Erythroblast (primary cell): ENCODE measurements around the gene MRPS17.

ENCODE experiments used
- DNase-seq, 2 experiments: peaks; one replicate each; lab custom pipeline; 2025; lab: John Stamatoyannopoulos, UW
- GATA1 ChIP-seq: IDR thresholded peaks from 2 replicates; pipeline ENCODE4 v1.6.1; 2011; ENCODE audit warnings: low read depth, mild to moderate bottlenecking, control low read depth, low read length, moderate library complexity
- POLR2A ChIP-seq: IDR thresholded peaks from 2 replicates; pipeline ENCODE4 v1.6.1; 2011; ENCODE audit warnings: mild to moderate bottlenecking, low read length

The MRPS17 gene

DNA sequence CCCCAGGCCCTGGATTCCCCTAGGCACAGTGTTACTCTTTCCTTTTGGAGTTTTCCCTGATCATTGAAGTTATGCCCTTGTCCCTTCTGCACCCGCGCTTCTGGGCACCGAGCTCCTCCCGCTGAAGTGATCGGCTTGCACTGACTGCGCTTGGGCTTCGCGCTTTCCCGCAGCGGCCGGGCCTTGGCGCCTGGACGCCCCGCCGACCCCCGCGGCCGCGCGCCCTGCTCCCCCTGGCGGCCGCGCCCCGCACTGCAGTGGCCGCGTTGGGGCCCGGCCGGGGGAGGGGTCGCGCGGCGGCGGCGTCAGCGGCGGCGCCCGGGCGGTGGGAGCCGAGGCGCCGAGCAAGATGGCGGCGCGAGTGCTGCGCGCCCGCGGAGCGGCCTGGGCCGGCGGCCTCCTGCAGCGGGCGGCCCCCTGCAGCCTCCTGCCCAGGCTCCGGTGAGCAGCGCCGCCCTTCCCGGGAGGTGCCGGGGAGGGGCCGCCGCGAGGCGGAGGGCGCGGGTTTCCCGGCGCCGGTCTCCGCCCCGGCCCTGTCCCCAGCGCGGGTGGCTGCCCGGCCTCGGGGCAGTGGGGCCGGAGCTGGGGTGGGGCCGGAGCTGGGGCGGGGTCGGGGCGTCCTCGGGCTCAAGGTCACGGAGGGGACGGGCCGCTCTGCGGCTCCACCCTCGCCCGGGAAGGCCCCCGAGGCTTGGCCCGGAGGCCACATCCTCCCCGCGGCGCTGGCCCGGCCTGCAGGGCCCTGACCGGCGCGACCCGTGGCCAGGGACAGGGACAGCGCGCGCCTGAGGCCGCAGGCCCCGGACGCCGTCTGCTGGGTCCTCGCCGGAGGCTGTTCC lies 12.8 kb downstream of the MRPS17 start, which contains the start of gene NIPSNAP2:
Gene NIPSNAP2, plus strand, starts transcription at position 325 of the 839 bp plus-strand sequence. Its CDS starts 25 bp downstream, at position 350.
- no peak for TF ChIP-seq GATA1
- TF ChIP-seq POLR2A = peak; percentile 56
- DNase-seq = peak; percentile 83 to 86

- TF ChIP-seq POLR2A = no peak
- no peak for TF ChIP-seq GATA1
- DNase-seq = no peak
Observed at GRCh38 chr7:55965100-55965470, 13.4 kb downstream of the MRPS17 start.

DNA sequence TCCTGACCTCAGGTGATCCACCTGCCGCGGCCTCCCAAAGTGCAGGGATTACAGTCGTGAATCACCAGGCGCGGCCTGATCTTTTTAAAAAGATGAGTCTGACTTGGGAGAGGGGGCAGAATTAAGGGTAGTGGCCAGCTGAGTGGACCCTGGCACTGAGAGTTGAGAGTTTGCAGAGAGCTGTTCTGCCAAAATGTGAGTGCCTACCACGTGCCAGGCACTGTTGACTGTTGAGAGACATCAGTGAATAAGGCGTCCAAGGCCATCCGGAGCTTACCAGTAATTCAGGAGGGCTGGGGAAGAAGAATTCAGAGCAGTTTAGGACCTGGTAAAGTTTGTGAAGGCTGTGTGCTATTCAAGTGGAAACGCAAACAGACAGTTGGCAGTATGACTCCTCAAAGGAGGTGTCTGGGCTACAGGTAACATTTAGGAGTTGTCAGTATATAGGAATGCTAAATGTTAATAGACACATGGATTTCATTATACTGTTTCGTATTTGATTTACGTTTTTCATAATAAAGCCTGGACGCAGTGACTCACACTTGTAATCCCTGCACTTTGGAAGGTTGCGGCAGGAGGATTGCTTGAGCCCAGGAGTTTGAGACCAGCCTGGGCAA lies 14.2 kb downstream of the MRPS17 start:
- DNase-seq = no peak
- TF ChIP-seq POLR2A = no peak
- no peak for TF ChIP-seq GATA1

GRCh38 chr7:55966851-55967250 lies 15.2 kb downstream of the MRPS17 start:
- TF ChIP-seq GATA1 (no peak), POLR2A (no peak)
- no peak for DNase-seq

- TF ChIP-seq POLR2A (no peak), GATA1 (no peak)
Observed at GRCh38 chr7:55969391-55969790, 17.7 kb downstream of the MRPS17 start.

DNA sequence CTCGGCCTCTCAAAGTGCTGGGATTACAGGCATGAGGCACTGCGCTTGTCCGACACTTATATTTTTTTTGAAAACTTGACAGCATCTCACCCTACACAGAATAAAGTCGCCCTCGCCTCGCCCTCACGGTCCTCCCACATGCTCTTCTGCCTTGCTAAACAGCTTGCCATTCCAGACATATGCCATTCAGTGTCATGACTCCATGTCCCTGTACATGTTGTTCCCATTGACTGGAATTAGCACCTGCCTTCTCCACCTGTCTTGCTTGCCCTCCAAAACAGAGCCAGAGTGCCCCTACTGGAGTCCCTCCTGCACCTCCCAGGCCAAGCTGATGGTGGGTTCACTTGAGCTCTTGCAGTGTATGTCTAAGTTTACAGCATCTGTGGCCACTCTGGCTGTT lies 18.9 kb downstream of the MRPS17 start:
- TF ChIP-seq POLR2A = no peak
- TF ChIP-seq GATA1 = no peak
- DNase-seq = no peak

More at GRCh38 chr7:55969391-55969790, 17.7 kb downstream of the MRPS17 start:
- no peak for DNase-seq

DNA sequence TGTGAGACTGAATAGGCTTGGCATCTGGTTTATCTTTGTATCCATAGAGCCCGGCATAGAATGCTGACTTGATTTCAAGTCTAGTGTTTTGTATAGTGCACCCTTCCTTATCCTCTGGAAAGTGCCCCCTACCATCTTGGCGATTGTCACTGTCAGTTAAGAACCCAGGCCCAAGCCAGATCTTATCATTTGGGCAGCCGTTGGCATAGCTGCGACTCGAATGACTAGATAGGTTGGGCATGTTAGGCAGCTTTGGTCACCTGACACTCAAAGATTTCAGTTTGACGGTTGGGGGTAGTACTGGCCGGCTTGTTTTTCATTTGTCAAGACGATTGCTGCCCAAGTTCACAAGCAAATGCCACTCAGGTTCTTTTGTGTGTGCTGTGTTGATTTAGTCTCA lies 19.3 kb downstream of the MRPS17 start:
- peak; percentile 50 to 85 for DNase-seq
- TF ChIP-seq POLR2A = peak; percentile 70
- no peak for TF ChIP-seq GATA1

DNA sequence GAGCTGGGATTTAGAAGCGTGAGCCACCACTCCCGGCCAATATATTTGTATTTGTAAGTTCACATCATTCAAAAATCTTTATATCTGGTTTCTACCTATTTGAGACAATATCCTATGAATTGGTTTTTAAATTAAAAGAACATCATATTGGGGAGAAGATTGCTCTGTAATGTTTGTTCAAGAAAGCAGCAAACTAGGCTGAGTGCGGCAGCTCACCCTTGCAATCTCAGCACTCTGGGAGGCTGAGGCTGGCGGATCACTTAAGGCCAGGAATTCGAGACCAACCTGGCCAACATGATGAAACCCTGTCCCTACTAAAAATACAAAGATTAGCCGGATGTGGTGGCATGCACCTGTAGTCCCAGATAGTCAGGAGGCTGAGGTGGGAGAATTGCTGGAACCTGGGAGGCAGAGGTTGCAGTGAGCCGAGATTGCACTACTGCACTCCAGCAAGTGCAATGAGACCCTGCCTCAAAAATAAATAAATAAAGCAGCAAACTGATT lies 22.1 kb downstream of the MRPS17 start:
- DNase-seq = no peak
- TF ChIP-seq POLR2A (no peak), GATA1 (no peak)

DNA sequence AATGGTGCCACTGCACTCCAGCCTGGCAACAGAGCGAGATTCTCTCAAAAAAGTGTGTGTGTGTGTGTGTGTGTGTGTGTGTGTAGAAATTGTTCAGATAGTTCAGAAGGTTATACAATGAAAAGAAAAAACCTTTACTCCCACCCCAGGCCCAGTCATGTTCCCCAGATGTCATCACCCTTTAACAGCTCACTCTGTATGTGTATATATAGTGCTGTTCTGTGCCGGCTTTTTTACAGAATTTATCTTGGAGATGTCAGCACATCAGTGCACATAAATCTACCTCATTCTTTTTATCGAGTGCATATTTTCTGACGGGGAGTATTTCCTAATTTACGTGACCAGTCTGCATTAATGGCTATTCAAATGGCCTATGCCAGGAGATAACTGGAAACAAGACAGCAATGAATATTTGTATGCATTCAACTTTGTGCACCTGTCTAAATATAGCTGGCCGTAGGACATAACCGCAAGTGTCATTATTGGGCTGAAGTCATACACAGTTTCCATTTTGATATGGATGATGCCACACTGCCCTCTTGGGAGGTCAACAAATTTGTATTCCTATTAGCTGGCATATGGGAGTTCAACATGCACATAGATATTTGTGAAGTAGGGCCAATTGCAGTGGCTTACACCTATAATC lies 24.4 kb downstream of the MRPS17 start:
- TF ChIP-seq POLR2A (no peak), GATA1 (no peak)
- no peak for DNase-seq

GRCh38 chr7:55977831-55978230 lies 26.2 kb downstream of the MRPS17 start:
- DNase-seq = no peak
- TF ChIP-seq POLR2A (no peak), GATA1 (no peak)

- no peak for TF ChIP-seq GATA1
- no peak for TF ChIP-seq POLR2A
- no peak for DNase-seq
Observed at GRCh38 chr7:55980266-55980665, 28.6 kb downstream of the MRPS17 start.

DNA sequence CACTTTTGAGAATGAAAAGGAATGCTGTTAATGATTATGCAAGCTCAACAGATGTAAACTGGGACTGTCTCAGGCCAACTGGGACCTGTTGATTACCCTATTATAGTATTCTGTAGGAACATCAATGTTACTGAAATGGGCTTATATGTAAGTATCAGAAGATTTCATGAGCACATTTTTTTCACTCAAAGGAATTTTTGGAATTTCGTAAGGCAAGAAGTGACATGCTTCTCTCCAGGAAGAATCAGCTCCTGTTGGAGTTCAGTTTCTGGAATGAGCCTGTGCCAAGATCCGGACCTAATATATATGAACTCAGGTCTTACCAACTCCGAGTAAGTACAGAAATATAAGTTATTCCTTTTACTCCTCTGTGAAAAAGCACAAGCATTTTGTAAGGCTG lies 31.9 kb downstream of the MRPS17 start:
- TF ChIP-seq GATA1 (no peak), POLR2A (no peak)
- no peak for DNase-seq

DNA sequence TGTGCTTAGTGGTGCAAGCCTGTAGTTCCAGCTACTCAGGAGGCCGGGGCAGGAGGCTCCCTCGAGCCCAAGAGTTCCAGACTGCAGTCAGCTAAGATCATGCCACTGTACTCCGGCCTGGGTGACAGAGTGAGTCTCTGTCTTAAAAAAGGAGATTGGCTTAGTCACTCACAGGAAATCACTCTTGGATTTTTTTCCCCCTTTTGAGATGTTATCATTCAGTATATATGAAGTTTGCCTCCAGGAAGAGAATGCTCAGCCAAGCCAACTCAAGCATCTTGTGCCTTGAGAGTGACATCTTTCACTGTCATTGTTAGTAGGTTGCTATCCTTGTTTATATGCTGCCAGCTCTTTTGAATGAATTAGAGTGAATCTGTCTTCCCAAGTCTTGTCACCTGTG lies 40.7 kb downstream of the MRPS17 start:
- DNase-seq = no peak
- TF ChIP-seq GATA1 = no peak
- TF ChIP-seq POLR2A = no peak
